NB4 (cell line): ENCODE data around the gene NXF3.
"Not testable (repeated sequence)": the region's sequence is repeated elsewhere in the genome, so short reads cannot be mapped to it uniquely, and the experiment has no call there.

Source experiments
- MAX ChIP-seq: IDR thresholded peaks from 2 replicates; pipeline ENCODE4 v1.6.1; 2011; ENCODE audit warnings: low read depth, low read length
- MYC ChIP-seq: IDR thresholded peaks from 2 replicates; pipeline ENCODE4 v1.6.1; 2011; ENCODE audit warnings: low read depth, low read length
- POLR2A ChIP-seq: IDR thresholded peaks from 2 replicates; pipeline ENCODE4 v1.6.1; 2011; ENCODE audit warnings: mild to moderate bottlenecking; ENCODE audit not compliant: insufficient read length; ENCODE audit errors: extremely low read depth
- TF ChIP-seq, protein P1 (sequence below): IDR thresholded peaks from one replicate; pipeline ENCODE4 v1.5.1; 2012; ENCODE audit warnings: low read depth, low read length

- TF ChIP-seq POLR2A, MAX, MYC: not testable (repeated sequence)
- TF ChIP-seq, protein P1, sequence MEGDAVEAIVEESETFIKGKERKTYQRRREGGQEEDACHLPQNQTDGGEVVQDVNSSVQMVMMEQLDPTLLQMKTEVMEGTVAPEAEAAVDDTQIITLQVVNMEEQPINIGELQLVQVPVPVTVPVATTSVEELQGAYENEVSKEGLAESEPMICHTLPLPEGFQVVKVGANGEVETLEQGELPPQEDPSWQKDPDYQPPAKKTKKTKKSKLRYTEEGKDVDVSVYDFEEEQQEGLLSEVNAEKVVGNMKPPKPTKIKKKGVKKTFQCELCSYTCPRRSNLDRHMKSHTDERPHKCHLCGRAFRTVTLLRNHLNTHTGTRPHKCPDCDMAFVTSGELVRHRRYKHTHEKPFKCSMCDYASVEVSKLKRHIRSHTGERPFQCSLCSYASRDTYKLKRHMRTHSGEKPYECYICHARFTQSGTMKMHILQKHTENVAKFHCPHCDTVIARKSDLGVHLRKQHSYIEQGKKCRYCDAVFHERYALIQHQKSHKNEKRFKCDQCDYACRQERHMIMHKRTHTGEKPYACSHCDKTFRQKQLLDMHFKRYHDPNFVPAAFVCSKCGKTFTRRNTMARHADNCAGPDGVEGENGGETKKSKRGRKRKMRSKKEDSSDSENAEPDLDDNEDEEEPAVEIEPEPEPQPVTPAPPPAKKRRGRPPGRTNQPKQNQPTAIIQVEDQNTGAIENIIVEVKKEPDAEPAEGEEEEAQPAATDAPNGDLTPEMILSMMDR: not testable (repeated sequence)
Measured at GRCh38 chrX:103104370-103104769, 11.4 kb upstream of the NXF3 start.
